Mucosa of rectum (tissue), 2 donors: ENCODE results near the gene SP140.
"Not testable (repeated sequence)": the region's sequence is repeated elsewhere in the genome, so short reads cannot be mapped to it uniquely, and the experiment has no call there.

Experiments
- H3K27ac ChIP-seq, 2 donors: one replicate each; pipeline ENCODE4 v1.7.0; 2013; ENCODE audit warnings: inconsistent platforms in 2 of 2, low read depth in 2 of 2, low read length in 2 of 2
- H3K27me3 ChIP-seq, 2 donors: one replicate each; pipeline ENCODE4 v1.7.0; 2013; ENCODE audit warnings: low read length in 2 of 2; ENCODE audit not compliant: control insufficient read depth in 2 of 2, insufficient read depth in 2 of 2
- H3K36me3 ChIP-seq, 2 donors: one replicate each; pipeline ENCODE4 v1.7.0; 2013; ENCODE audit warnings: low read length in 2 of 2; ENCODE audit not compliant: control insufficient read depth in 2 of 2, insufficient read depth in 2 of 2
- H3K4me1 ChIP-seq, 2 donors: one replicate each; pipeline ENCODE4 v1.7.0; 2013; ENCODE audit warnings: low read length in 2 of 2, mild to moderate bottlenecking in 1 of 2; ENCODE audit not compliant: control insufficient read depth in 2 of 2, insufficient read depth in 2 of 2
- H3K4me3 ChIP-seq, 2 donors: one replicate each; pipeline ENCODE4 v1.7.0; 2013; ENCODE audit warnings: low read length in 2 of 2
- H3K9ac ChIP-seq, 2 donors: one replicate each; pipeline ENCODE4 v1.7.0; 2013; ENCODE audit warnings: low read length in 2 of 2, low read depth in 1 of 2, mild to moderate bottlenecking in 1 of 2
- H3K9me3 ChIP-seq, 2 donors: one replicate each; pipeline ENCODE4 v1.7.0; 2013; ENCODE audit warnings: low read length in 2 of 2; ENCODE audit not compliant: control insufficient read depth in 2 of 2
- donor health status: healthy.
- donor health status: Normal muscosa, but diverticular disease.

Gene SP140

DNA sequence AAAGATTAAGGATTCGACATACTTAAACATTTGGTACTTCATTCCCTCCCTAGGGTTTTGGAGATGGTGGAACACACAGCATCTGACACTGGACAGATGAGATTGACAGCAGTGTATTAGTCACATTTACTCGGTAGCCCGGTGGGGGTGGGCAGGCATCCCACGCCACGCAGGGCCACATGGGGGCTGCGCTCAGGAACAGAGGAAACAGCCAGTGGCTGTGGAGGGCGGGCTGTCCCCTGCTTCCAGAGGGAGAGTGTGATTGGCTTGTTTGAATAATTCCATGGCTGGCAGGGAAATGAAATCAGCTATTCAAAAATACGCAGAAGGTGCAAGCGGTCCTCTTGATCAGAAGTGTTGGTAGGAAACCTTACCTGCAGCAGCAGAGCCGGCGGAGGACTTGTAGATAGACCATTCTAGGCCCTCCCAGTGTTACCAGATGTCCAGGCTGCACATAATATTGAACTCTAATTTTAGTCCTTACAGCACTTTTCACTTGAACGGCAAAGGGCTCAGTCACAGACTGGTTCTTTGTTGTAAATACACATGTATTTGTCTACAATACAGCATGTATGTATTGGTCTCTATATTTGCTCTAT, 83.0 kb downstream of the SP140 start:
- Histone ChIP-seq H3K27me3 (no peaks in the 10 kb centered on the region), H3K4me1 (no peaks in the 10 kb centered on the region), H3K9me3 (no peaks in the 10 kb centered on the region), H3K36me3 (no peaks in the 10 kb centered on the region), H3K4me3 (no peak overlapping the region), H3K9ac (no peak overlapping the region), H3K27ac (no peak overlapping the region)

DNA sequence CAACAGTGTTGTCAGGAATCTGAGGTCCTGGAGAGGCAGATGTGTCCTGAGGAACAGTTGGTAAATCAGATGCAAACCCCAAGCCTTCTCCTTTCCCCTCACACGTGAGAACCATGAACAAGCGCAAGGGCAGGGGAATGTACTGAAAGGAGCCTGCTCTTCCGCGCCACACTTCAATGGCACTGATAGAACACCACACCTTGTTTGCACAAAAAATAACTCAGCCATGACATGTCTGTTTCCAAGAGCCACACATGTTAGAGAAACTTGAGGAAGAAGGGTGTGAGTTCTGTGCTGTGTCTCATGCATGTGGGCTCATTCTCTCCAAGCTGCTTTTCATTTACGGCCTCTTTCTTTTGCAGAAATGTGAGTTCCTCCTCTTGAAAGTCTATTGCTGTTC, 85.3 kb downstream of the SP140 start:
- not testable (repeated sequence) for H3K27me3 ChIP-seq, H3K4me1 ChIP-seq, H3K9ac ChIP-seq, H3K27ac ChIP-seq, H3K4me3 ChIP-seq, H3K9me3 ChIP-seq, H3K36me3 ChIP-seq

GRCh38 chr2:230311634-230312033, 86.1 kb downstream of the SP140 start:
- H3K36me3 ChIP-seq, H3K27ac ChIP-seq, H3K9me3 ChIP-seq, H3K27me3 ChIP-seq, H3K4me3 ChIP-seq, H3K4me1 ChIP-seq, H3K9ac ChIP-seq: not testable (repeated sequence)

- no peaks in the 10 kb centered on the region for H3K36me3 ChIP-seq
- no peaks in the 10 kb centered on the region for H3K27me3 ChIP-seq
- no peaks in the 10 kb centered on the region for H3K4me1 ChIP-seq
- no peak overlapping the region for H3K4me3 ChIP-seq
- no peak overlapping the region for H3K27ac ChIP-seq
- H3K9me3 ChIP-seq = no peaks in the 10 kb centered on the region
- H3K9ac ChIP-seq = no peak overlapping the region
Measured at GRCh38 chr2:230312638-230313037, 87.1 kb downstream of the SP140 start.

DNA sequence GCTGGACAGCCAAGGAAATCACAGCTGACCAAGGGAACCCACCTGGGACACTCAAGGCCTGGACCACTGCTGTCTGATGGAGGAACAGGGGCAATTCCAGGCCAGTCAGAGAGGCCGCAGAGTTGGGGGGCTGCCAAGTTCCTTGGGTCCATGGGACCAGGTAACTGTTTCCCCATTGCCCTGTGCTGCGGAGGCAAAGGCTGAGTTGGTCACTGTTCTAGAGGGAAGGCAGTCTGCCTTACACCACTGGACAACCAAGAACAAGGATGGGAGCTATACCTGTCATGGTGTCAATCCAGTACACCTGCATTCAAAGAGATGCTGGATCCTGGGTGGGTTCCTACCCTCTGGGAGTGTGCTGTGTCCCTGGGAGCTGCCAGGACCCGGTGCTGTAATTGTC, 91.8 kb downstream of the SP140 start:
- peaks cover 0 to 5% of the 10 kb centered on the region in 2 donors for H3K4me1 ChIP-seq
- no peaks in the 10 kb centered on the region for H3K36me3 ChIP-seq
- no peak overlapping the region for H3K4me3 ChIP-seq
- H3K27me3 ChIP-seq = no peaks in the 10 kb centered on the region
- H3K9ac ChIP-seq = no peak overlapping the region
- H3K27ac ChIP-seq = no peak overlapping the region
- H3K9me3 ChIP-seq = no peaks in the 10 kb centered on the region

GRCh38 chr2:230318190-230319121, 92.9 kb downstream of the SP140 start:
- H3K9ac ChIP-seq = no peak overlapping the region
- H3K4me1 ChIP-seq = peaks cover 0 to 5% of the 10 kb centered on the region in 2 donors
- H3K27ac ChIP-seq = peak overlapping the region in 1 of 2 donors; percentile 29
- H3K36me3 ChIP-seq = no peaks in the 10 kb centered on the region
- no peaks in the 10 kb centered on the region for H3K27me3 ChIP-seq
- H3K4me3 ChIP-seq = no peak overlapping the region
- H3K9me3 ChIP-seq = no peaks in the 10 kb centered on the region

GRCh38 chr2:230319211-230319862, 93.8 kb downstream of the SP140 start:
- Histone ChIP-seq H3K4me1 (peaks cover 0 to 5% of the 10 kb centered on the region in 2 donors), H3K36me3 (no peaks in the 10 kb centered on the region), H3K9ac (no peak overlapping the region), H3K27ac (peak overlapping the region in 1 of 2 donors; percentile 29), H3K9me3 (no peaks in the 10 kb centered on the region), H3K27me3 (no peaks in the 10 kb centered on the region), H3K4me3 (no peak overlapping the region)

- H3K4me1 ChIP-seq = peaks cover 0 to 5% of the 10 kb centered on the region in 2 donors
- H3K9me3 ChIP-seq = no peaks in the 10 kb centered on the region
- no peaks in the 10 kb centered on the region for H3K36me3 ChIP-seq
- H3K4me3 ChIP-seq = no peak overlapping the region
- no peak overlapping the region for H3K9ac ChIP-seq
- H3K27ac ChIP-seq = no peak overlapping the region
- no peaks in the 10 kb centered on the region for H3K27me3 ChIP-seq
Measured at GRCh38 chr2:230321031-230321430, 95.5 kb downstream of the SP140 start.

GRCh38 chr2:230322561-230323384, 97.2 kb downstream of the SP140 start:
- H3K27ac ChIP-seq = no peak overlapping the region
- H3K4me3 ChIP-seq = no peak overlapping the region
- H3K27me3 ChIP-seq = no peaks in the 10 kb centered on the region
- no peak overlapping the region for H3K9ac ChIP-seq
- H3K36me3 ChIP-seq = no peaks in the 10 kb centered on the region
- peaks cover 9% of the 10 kb centered on the region in 2 donors for H3K4me1 ChIP-seq
- no peaks in the 10 kb centered on the region for H3K9me3 ChIP-seq
